ENCODE measurements around the gene ANGPTL5. TPM values are rescaled to one million over a fixed set of nuclear protein-coding genes. Genes with fewer than 3 reads are reported as not detected.
A peak's percentile ranks its signal among the peaks of the same experiment; 100 is the strongest.

ANGPTL5 gene
- total RNA-seq, 1 donor from 2014 or later, result not detected

- Mint-ChIP-seq H3K27me3 (ENCODE audit: low read depth) (no peaks in the 10 kb centered on the region), H3K27ac (peak overlapping the region; percentile 91), H3K4me3 (peak overlapping the region; percentile 93), H3K4me1 (peaks cover 20% of the 10 kb centered on the region), H3K9me3 (no peaks in the 10 kb centered on the region), H3K36me3 (no peaks in the 10 kb centered on the region)
- TF ChIP-seq CTCF (IDR thresholded peaks at IDR 0.05; ENCODE audit: unreplicated experiment), result no peak
- no peak for DNase-seq (ENCODE audit: low spot score in 2 of 2, unreplicated experiment in 2 of 2)
These were observed 2.0 kb downstream of the ANGPTL5 start for GRCh38 chr11:101914341-101914737.

DNA sequence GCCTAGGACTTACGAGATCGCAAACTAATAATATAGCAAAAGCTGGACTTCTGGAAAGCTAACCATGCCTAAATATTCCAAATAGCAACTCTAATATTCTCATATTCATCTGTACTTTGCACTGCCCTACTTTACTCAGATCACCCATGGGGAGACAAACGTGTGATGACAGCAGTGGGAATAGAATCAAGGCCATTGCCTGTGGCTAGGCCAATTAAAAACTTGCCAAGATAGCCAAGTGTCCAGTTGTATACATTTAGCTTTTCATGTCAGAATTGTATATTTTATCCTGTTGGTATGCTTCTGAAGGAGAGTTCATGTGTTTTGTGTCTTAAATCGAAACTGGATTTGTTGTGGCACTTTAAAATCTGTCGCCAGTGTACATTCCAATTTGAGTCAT is 2.7 kb downstream of the ANGPTL5 start:
- Mint-ChIP-seq H3K9me3 (no peaks in the 10 kb centered on the region), H3K27ac (no peak overlapping the region), H3K4me3 (no peak overlapping the region), H3K27me3 (ENCODE audit: low read depth) (no peaks in the 10 kb centered on the region), H3K36me3 (no peaks in the 10 kb centered on the region), H3K4me1 (peaks cover 20% of the 10 kb centered on the region)
- TF ChIP-seq CTCF (IDR thresholded peaks at IDR 0.05; ENCODE audit: unreplicated experiment), result no peak
- DNase-seq (ENCODE audit: low spot score in 2 of 2, unreplicated experiment in 2 of 2), result no peak

- Mint-ChIP-seq H3K4me3 (no peak overlapping the region), H3K9me3 (no peaks in the 10 kb centered on the region), H3K4me1 (peaks cover 20% of the 10 kb centered on the region), H3K27ac (no peak overlapping the region), H3K36me3 (no peaks in the 10 kb centered on the region), H3K27me3 (ENCODE audit: low read depth) (no peaks in the 10 kb centered on the region)
- no peak for DNase-seq (ENCODE audit: low spot score in 2 of 2, unreplicated experiment in 2 of 2)
- no peak for TF ChIP-seq CTCF (IDR thresholded peaks at IDR 0.05; ENCODE audit: unreplicated experiment)
These were observed 3.5 kb downstream of the ANGPTL5 start for GRCh38 chr11:101912823-101913284.

DNA sequence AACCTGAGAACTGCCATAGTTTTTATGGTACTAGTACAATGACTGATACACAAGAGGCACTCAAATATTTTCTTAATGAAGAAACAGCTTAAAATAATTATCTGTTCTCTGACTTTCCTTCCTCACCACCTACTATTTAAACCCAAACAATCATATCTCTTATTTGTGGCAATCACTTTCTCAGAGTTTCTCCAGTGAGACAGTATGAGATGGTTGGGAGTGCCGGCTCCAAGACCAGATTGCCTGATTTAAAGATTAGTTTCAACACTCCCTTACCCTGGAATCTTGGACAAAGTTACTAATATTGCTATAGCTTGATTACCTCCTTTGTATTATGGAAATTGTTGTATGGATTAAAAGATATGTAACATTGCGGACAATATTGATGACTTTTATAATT is 7.2 kb downstream of the ANGPTL5 start:
- Mint-ChIP-seq H3K27ac (no peak overlapping the region), H3K4me3 (no peak overlapping the region), H3K27me3 (ENCODE audit: low read depth) (no peaks in the 10 kb centered on the region), H3K9me3 (no peaks in the 10 kb centered on the region), H3K4me1 (peaks cover under 1% of the 10 kb centered on the region), H3K36me3 (no peaks in the 10 kb centered on the region)
- no peak for TF ChIP-seq CTCF (IDR thresholded peaks at IDR 0.05; ENCODE audit: unreplicated experiment)
- DNase-seq (ENCODE audit: low spot score in 2 of 2, unreplicated experiment in 2 of 2), result no peak

DNA sequence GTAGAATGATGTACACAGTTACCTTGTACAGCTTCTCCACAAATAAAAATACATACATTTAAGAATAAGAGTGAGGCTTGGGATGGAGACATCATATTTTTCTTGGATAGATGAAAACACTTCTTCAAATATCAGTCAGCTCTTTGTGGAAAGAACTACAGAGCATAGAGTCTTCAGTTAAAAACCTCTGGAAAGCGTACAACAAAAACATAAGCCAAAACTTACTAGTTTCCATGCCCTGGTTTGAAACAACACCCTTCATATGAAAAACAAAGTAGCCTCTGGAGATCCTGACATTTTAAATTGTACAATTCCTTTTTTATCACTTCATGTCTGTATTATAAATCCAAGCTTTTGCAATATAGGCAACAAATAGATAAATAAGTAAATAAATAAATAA is 8.5 kb downstream of the ANGPTL5 start:
- no peak for DNase-seq (ENCODE audit: low spot score in 2 of 2, unreplicated experiment in 2 of 2)
- H3K27me3 Mint-ChIP-seq (ENCODE audit: low read depth), result peaks cover 5% of the 10 kb centered on the region
- no peak for TF ChIP-seq CTCF (IDR thresholded peaks at IDR 0.05; ENCODE audit: unreplicated experiment)
- no peaks in the 10 kb centered on the region for H3K4me1 Mint-ChIP-seq
- H3K4me3 Mint-ChIP-seq, result no peak overlapping the region
- H3K9me3 Mint-ChIP-seq, result no peaks in the 10 kb centered on the region
- no peak overlapping the region for H3K27ac Mint-ChIP-seq
- H3K36me3 Mint-ChIP-seq, result no peaks in the 10 kb centered on the region

GRCh38 chr11:101894505-101894904 is 21.8 kb downstream of the ANGPTL5 start:
- no peaks in the 10 kb centered on the region for H3K36me3 Mint-ChIP-seq
- H3K27ac Mint-ChIP-seq, result no peak overlapping the region
- no peaks in the 10 kb centered on the region for H3K4me1 Mint-ChIP-seq
- no peak for TF ChIP-seq CTCF (IDR thresholded peaks at IDR 0.05; ENCODE audit: unreplicated experiment)
- H3K27me3 Mint-ChIP-seq (ENCODE audit: low read depth), result peaks cover 8% of the 10 kb centered on the region
- H3K9me3 Mint-ChIP-seq, result peaks cover 4% of the 10 kb centered on the region
- DNase-seq (ENCODE audit: low spot score in 2 of 2, unreplicated experiment in 2 of 2), result no peak
- H3K4me3 Mint-ChIP-seq, result no peak overlapping the region

Measured in mesothelial cell of epicardium (in vitro differentiated cells).